IMR-90 (cell line): ENCODE measurements around the gene A1CF.

ENCODE experiments used
- CTCF ChIP-seq: conservative IDR thresholded peaks from 2 replicates; pipeline ENCODE4 v1.5.1; 2012; ENCODE audit warnings: mild to moderate bottlenecking, low read depth, low read length, improper control_type of control experiment
- ELK1 ChIP-seq: fragments of 150-350 bp; IDR thresholded peaks from 2 replicates; pipeline ENCODE4 v1.6.1; 2016; ENCODE audit warnings: low read depth, mild to moderate bottlenecking, low read length, moderate library complexity, borderline replicate concordance
- POLR2A ChIP-seq: IDR thresholded peaks from 2 replicates; pipeline ENCODE4 v1.6.1; 2012; ENCODE audit warnings: mild to moderate bottlenecking, low read depth, low read length

GRCh38 chr10:50805981-50806622 is 79.3 kb downstream of the A1CF start:
- no peak for TF ChIP-seq POLR2A
- no peak for TF ChIP-seq ELK1
- no peak for TF ChIP-seq CTCF
